ENCODE data around the gene KATNB1.
"Not testable (repeated sequence)": the region's sequence is repeated elsewhere in the genome, so short reads cannot be mapped to it uniquely, and the experiment has no call there.

The KATNB1 gene

GRCh38 chr16:57726433-57726947 is 9.1 kb upstream of the KATNB1 start:
- DNase-seq = no peak

GRCh38 chr16:57727610-57728009 is 8.0 kb upstream of the KATNB1 start:
- no peak for DNase-seq

- DNase-seq = peak; percentile 13
Measured at GRCh38 chr16:57728336-57729181, 7.0 kb upstream of the KATNB1 start.

GRCh38 chr16:57729182-57729484 is 6.4 kb upstream of the KATNB1 start:
- DNase-seq = no peak

- DNase-seq = not testable (repeated sequence)
Measured at GRCh38 chr16:57729852-57730251, 5.7 kb upstream of the KATNB1 start.

GRCh38 chr16:57730771-57731730 is 4.5 kb upstream of the KATNB1 start:
- DNase-seq = peak; percentile 0

- DNase-seq = no peak
Measured at GRCh38 chr16:57732037-57732436, 3.5 kb upstream of the KATNB1 start.

- no peak for DNase-seq
Measured at GRCh38 chr16:57732714-57733113, 2.9 kb upstream of the KATNB1 start.

- no peak for DNase-seq
Measured at GRCh38 chr16:57734308-57734924, 1.2 kb upstream of the KATNB1 start.

GRCh38 chr16:57734925-57735754 is 430 bp upstream of the KATNB1 start:
- DNase-seq = peak; percentile 98

GRCh38 chr16:57736419-57737351 is 1.1 kb downstream of the KATNB1 start:
- DNase-seq = peak; percentile 43

- no peak for DNase-seq
Measured at GRCh38 chr16:57738844-57739243, 3.3 kb downstream of the KATNB1 start.

GRCh38 chr16:57739756-57740422 is 4.3 kb downstream of the KATNB1 start:
- DNase-seq = no peak

- no peak for DNase-seq
Measured at GRCh38 chr16:57740423-57741071, 5.0 kb downstream of the KATNB1 start.

GRCh38 chr16:57741660-57742191 is 6.2 kb downstream of the KATNB1 start:
- no peak for DNase-seq

GRCh38 chr16:57742543-57742942 is 7.0 kb downstream of the KATNB1 start:
- no peak for DNase-seq

- DNase-seq = no peak
Measured at GRCh38 chr16:57743458-57743857, 7.9 kb downstream of the KATNB1 start.

GRCh38 chr16:57743886-57744641 is 8.5 kb downstream of the KATNB1 start:
- DNase-seq = no peak

- DNase-seq = no peak
Measured at GRCh38 chr16:57744642-57744903, 9.0 kb downstream of the KATNB1 start.

All from NCI-H2029 (cell line).